GM21529 (cell line): ENCODE measurements around the gene CFAP298.
"Not testable (repeated sequence)": the region's sequence is repeated elsewhere in the genome, so short reads cannot be mapped to it uniquely, and the experiment has no call there.

ENCODE experiments used
- ATAC-seq: cut with Tn5 transposase; IDR thresholded peaks from one replicate; pipeline ENCODE4 v1.9.1; 2021; ENCODE audit not compliant: unreplicated experiment

Gene CFAP298

DNA sequence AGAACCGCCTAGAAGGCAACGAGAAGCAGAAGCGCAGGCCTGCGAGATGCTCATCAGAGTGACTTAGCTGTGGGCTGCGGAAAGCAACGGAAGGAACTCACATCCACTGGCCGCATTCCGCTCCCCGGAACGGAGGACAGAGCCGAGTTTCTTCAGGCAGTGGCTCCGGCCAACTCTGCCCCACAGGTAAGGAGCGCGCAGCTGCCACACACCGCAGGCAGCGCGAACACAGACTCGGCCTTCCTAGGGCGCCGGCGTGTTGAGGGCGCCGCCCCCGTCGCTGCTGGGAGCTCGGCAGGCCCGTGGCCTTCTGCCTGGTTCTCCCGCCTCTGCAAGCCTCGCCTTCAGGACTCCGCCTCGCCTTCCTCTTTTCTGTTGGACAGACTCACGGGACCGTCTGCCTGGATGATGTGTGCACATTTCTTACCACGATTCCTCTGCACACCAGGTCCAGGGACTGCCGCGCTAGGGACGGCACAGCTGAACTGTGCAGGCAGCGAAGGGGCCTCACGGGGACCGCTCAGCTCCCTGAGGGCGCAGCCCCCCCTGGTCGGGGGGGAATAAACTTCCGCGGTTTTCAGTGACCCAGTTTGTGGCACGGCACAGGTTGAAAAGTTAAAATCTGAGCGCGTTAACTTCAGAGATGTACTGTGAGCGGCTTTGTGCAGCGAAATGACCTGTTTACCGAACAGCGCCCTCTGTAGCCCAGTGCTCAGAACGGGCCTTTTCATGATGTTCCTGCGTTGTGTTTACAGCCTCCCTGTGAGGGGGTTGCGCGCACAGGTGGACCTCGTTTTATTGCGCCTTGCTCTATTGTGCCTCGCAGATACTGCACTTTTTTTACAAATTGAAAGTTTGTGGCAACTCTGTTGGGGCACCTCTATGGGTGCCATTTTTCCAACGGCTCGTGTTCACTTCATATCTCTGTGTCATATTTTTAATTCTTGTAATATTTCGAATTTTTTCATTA lies 42.6 kb downstream of the CFAP298 start:
- ATAC-seq = peak; percentile 88

DNA sequence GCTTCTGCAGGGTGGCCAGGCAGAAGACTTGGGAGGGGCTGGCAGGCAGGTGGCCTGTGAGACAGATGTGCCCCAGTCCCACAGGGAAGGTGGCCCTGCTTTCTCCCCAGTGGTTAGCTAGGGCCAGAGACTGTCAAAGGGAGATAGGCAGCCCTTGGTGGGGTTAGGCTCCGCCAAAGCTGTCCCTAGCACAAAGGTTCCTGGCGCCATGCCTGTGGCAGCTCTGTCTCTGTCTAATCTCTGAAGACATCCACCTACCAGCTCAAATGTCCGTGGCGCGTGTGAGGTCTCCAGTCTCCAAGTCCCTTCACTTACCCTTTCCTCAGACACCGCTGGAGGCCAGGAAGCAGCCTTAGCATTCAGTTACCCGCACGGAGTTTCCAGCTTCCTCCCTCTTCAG lies 44.6 kb downstream of the CFAP298 start:
- ATAC-seq = no peak

GRCh38 chr21:32566741-32567389 lies 45.3 kb downstream of the CFAP298 start:
- no peak for ATAC-seq

GRCh38 chr21:32565856-32566465 lies 46.2 kb downstream of the CFAP298 start:
- ATAC-seq = no peak

DNA sequence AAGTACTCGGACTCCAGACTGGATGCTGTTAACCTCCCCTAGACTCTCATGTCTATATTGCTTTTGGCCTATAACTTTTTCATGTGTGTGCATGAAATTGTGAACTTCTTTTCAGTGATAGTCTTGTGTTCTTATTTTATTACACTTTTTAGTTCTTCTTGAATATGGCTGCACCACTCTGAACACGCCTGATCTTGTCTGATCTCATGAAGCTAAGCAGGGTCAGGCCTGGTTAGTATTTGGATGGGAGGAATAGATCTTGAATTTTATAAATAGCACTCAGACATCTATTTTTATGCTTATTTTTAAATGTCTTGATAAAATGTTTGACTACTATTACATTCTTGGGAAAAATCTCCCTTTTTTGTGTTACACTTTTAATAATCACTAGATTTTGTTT lies 49.3 kb downstream of the CFAP298 start:
- ATAC-seq = no peak

- no peak for ATAC-seq
Observed at GRCh38 chr21:32562426-32562825, 49.8 kb downstream of the CFAP298 start.

DNA sequence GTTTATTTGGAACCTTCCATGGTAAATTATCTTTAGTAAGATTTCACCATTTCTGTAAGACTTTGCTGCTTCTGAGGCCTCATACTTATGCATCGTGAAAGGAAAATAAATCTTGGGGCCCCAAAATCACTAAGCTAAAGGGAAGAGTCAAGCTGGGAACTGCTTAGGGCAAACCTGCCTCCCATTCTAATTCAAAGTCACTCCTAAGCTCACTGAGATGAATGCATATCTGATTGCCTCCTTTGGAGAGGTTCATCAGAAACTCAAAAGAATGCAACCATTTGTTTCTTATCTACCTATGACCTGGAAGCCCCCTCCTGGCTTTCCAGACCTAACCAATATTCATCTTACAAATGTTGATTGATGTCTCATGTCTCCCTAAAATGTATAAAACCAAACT lies 50.7 kb downstream of the CFAP298 start:
- ATAC-seq = not testable (repeated sequence)

- ATAC-seq = no peak
Observed at GRCh38 chr21:32560896-32561295, 51.3 kb downstream of the CFAP298 start.

GRCh38 chr21:32559006-32559610 lies 53.1 kb downstream of the CFAP298 start:
- ATAC-seq = no peak

DNA sequence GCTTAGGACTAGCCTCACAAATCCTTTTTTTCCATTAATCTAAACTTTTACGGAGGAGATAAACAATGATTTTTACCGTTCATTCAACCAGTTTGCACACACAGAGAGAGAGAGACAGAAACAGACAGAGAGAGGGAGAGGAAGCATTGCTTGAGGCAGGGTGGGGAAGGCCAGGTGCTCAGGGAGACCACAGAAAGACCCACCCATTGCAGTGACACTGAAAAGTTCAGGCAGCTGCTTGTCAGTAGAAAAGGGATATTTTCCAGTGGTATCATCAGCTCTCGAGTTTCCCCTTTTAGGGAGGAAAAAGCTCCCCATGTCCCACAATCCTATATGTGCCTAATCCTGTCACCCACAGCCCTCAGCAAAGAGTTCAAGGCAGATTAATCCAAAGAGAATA lies 54.1 kb downstream of the CFAP298 start:
- ATAC-seq = no peak

- ATAC-seq = no peak
Observed at GRCh38 chr21:32554832-32555638, 57.1 kb downstream of the CFAP298 start.

- no peak for ATAC-seq
Observed at GRCh38 chr21:32549886-32550285, 62.3 kb downstream of the CFAP298 start.

DNA sequence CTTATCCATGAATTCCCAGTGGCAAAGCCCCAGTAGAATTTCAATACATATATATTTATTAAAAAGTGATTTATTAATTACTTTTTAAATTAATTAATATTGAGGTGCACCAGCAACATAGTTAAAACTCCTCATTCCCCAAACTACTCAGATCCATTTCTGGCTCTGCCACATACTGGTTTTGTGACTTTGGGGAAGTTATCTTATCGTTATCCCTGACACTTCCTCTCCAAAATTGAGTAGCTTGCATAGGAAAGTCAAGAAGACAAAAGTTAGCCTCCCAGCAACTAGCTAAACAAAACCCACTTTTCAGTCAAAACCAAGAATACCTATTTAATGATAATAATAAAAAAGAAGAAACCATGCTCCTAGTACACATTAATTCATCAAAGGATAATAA lies 62.7 kb downstream of the CFAP298 start:
- ATAC-seq = no peak
